ENCODE results near the gene ZC3H8. TPM values are rescaled to one million over a fixed set of nuclear protein-coding genes. Genes with fewer than 3 reads are reported as not detected.
"Not testable (repeated sequence)": the region's sequence is repeated elsewhere in the genome, so short reads cannot be mapped to it uniquely, and the experiment has no call there.

The ZC3H8 gene
- total RNA-seq, 6 experiments from 2014 or later: 3.4 to 34.4 (median 4.5) TPM

GRCh38 chr2:112216167-112216566, 38.7 kb downstream of the ZC3H8 start:
- Histone ChIP-seq H3K36me3 (no peaks in the 10 kb centered on the region), H3K4me3 (no peak overlapping the region), H3K9me3 (no peaks in the 10 kb centered on the region), H3K4me1 (no peaks in the 10 kb centered on the region), H3K27me3 (no peaks in the 10 kb centered on the region), H3K27ac (no peak overlapping the region)
- intact Hi-C loops (cut with DNase I): no loop called here
- ATAC-seq (peak in 3 of 4 donors; percentile 42 to 67 (median 59)), DNase-seq (no peak)
- TF ChIP-seq, protein P1, sequence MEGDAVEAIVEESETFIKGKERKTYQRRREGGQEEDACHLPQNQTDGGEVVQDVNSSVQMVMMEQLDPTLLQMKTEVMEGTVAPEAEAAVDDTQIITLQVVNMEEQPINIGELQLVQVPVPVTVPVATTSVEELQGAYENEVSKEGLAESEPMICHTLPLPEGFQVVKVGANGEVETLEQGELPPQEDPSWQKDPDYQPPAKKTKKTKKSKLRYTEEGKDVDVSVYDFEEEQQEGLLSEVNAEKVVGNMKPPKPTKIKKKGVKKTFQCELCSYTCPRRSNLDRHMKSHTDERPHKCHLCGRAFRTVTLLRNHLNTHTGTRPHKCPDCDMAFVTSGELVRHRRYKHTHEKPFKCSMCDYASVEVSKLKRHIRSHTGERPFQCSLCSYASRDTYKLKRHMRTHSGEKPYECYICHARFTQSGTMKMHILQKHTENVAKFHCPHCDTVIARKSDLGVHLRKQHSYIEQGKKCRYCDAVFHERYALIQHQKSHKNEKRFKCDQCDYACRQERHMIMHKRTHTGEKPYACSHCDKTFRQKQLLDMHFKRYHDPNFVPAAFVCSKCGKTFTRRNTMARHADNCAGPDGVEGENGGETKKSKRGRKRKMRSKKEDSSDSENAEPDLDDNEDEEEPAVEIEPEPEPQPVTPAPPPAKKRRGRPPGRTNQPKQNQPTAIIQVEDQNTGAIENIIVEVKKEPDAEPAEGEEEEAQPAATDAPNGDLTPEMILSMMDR (IDR thresholded peaks at IDR 0.05): peak in 3 of 4 donors; percentile 34 to 38 (median 35)
- no peak for TF ChIP-seq POLR2A (IDR thresholded peaks at IDR 0.05)
- 69% methylated on average over 3 of the region's 3 CpGs for WGBS (ENCODE audit: insufficient coverage, low coverage, low lambda C conversion rate, missing lambda C conversion rate)

DNA sequence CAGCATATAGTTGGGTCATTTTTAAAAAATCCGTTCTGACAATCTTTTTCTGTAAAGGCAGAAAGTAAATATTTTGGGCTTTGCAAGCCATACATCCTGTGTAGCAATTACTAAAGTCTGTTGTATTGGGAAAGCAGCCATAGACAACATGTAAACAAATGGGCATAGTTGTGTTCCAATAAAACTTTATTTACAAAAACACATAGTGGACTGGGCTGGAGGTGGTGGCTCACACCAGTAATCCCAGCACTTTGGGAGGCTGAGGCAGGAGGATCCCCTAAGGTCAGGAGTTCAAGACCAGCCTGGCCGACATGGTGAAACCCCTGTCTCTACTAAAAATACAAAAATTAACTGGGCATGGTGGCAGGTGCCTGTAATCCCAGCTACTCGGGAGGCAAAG, 46.9 kb downstream of the ZC3H8 start:
- not testable (repeated sequence) for ATAC-seq, DNase-seq
- WGBS (ENCODE audit: insufficient coverage, low coverage, low lambda C conversion rate, missing lambda C conversion rate): 88% methylated on average over 3 of the region's 3 CpGs

DNA sequence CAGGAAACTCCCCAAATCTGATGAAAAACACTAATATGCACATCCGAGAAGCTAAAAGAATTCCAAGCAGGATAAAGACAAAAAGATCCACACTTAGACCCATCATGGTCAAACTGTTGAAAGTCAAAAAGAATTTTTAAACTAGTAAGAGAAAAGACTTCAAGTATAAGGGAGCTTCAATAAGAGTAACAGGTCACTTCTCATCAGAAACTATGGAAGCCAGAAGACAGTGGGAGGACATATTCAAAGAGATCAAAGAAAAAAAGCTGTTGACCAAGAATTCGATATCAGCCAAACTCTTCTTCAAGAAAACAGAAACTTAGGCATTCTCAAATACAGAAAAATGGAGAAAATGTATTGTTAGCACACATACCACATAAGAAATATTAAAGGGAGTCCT, 50.4 kb downstream of the ZC3H8 start:
- DNase-seq (no peak), ATAC-seq (no peak)
- Histone ChIP-seq H3K27ac (no peak overlapping the region), H3K27me3 (no peaks in the 10 kb centered on the region), H3K4me3 (no peak overlapping the region), H3K4me1 (peaks cover 0 to 7% (median 2%) of the 10 kb centered on the region in 4 donors), H3K36me3 (no peaks in the 10 kb centered on the region), H3K9me3 (peaks cover 0 to 10% (median 0%) of the 10 kb centered on the region in 4 donors)
- 89% methylated on average over 2 of the region's 2 CpGs for WGBS (ENCODE audit: insufficient coverage, low coverage, low lambda C conversion rate, missing lambda C conversion rate)
- intact Hi-C loops (cut with DNase I): no loop called here
- TF ChIP-seq POLR2A (IDR thresholded peaks at IDR 0.05): no peak
- TF ChIP-seq, protein P1 (IDR thresholded peaks at IDR 0.05): no peak

More for the DNA sequence above, 46.9 kb downstream of the ZC3H8 start:
- H3K4me1 ChIP-seq; H3K27me3 ChIP-seq; H3K9me3 ChIP-seq; H3K36me3 ChIP-seq; H3K4me3 ChIP-seq; H3K27ac ChIP-seq; intact Hi-C loops (cut with DNase I): not testable (repeated sequence)

DNA sequence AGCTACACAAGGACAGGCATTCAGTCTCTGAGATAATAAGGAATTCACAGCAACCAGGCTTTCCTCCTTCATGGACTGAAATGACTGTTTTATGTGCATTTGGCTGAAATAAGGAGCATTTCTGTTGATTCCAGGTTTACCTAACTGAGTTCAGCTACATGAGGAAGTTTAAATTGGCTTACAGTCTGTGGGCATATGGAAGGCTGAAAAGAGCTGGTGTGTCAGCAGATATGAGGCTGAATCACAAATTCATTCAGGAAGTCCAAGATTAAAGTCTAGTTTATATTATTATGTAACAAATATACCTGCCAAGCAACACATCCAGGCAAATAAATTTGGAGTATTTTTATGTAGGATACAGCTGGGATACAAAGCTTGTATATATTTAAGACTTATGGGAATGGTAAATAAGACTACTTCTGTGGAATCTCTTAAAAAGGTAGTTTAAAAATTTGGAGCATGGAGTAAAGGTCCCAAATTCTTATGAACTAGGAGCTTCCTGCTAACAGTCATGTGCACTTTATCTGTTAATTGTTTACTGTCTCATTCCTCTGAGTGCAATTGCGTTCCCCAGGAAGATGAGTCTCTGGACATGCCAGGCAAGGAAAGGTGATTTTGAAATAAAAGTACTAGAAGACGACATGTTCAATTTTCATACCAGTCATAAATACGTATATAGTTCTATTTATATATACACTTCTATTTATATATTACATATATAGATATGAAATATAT, 53.0 kb downstream of the ZC3H8 start:
- H3K36me3 ChIP-seq: no peaks in the 10 kb centered on the region
- H3K9me3 ChIP-seq: peaks cover 0 to 10% (median 0%) of the 10 kb centered on the region in 4 donors
- peaks cover 0 to 7% (median 2%) of the 10 kb centered on the region in 4 donors for H3K4me1 ChIP-seq
- 44% methylated on average over 3 of the region's 3 CpGs for WGBS (ENCODE audit: insufficient coverage, low coverage, low lambda C conversion rate, missing lambda C conversion rate)
- peak in 3 of 4 donors; percentile 39 to 91 (median 43) for ATAC-seq
- H3K27ac ChIP-seq: no peak overlapping the region
- intact Hi-C loops (cut with DNase I): no loop called here
- no peaks in the 10 kb centered on the region for H3K27me3 ChIP-seq
- TF ChIP-seq POLR2A (IDR thresholded peaks at IDR 0.05): no peak
- TF ChIP-seq, protein P1 (IDR thresholded peaks at IDR 0.05): no peak
- DNase-seq: no peak
- H3K4me3 ChIP-seq: no peak overlapping the region

GRCh38 chr2:112199188-112199587, 55.7 kb downstream of the ZC3H8 start:
- H3K27ac ChIP-seq: no peak overlapping the region
- TF ChIP-seq, protein P1 (IDR thresholded peaks at IDR 0.05): no peak
- TF ChIP-seq POLR2A (IDR thresholded peaks at IDR 0.05): no peak
- H3K4me3 ChIP-seq: no peak overlapping the region
- DNase-seq: no peak
- H3K36me3 ChIP-seq: no peaks in the 10 kb centered on the region
- H3K27me3 ChIP-seq: no peaks in the 10 kb centered on the region
- peaks cover 0 to 7% (median 2%) of the 10 kb centered on the region in 4 donors for H3K4me1 ChIP-seq
- intact Hi-C loops (cut with DNase I): no loop called here
- H3K9me3 ChIP-seq: peaks cover 0 to 5% (median 0%) of the 10 kb centered on the region in 4 donors
- ATAC-seq: no peak
- WGBS (ENCODE audit: insufficient coverage, low coverage, low lambda C conversion rate, missing lambda C conversion rate): 60% methylated on average over 1 of the region's 3 CpGs

All from right lobe of liver (tissue), 6 donors.